ENCODE data around the gene TMC6.

- TF ChIP-seq GATA2 (IDR thresholded peaks at IDR 0.05; ENCODE audit: low read depth, low read length) (no peak), GATA3 (IDR thresholded peaks at IDR 0.05; ENCODE audit: low read depth, low read length) (no peak)
These were observed 6.7 kb downstream of the TMC6 start for GRCh38 chr17:78121801-78122215.

Measured in SH-SY5Y (cell line).